Peyer's patch (tissue), 4 donors: ENCODE data around the gene KIFAP3.

Source experiments
- CTCF ChIP-seq, 6 experiments: fragments of 450-650 bp in 4 of 6; fragments of 200-600 bp in 2 of 6; sonication (generic) in 1 of 6; IDR thresholded peaks; one replicate each; pipeline ENCODE4 v1.5.1; 2017 to 2019; ENCODE audit warnings: antibody characterized with exemption in 6 of 6, mild to moderate bottlenecking in 3 of 6, moderate library complexity in 1 of 6
- POLR2A ChIP-seq, 2 donors: fragments of 450-650 bp; IDR thresholded peaks; one replicate each; pipeline ENCODE4 v1.5.1; 2017; ENCODE audit warnings: antibody characterized with exemption in 2 of 2, mild to moderate bottlenecking in 2 of 2, moderate library complexity in 2 of 2

GRCh38 chr1:169929210-169929526 lies 145.3 kb downstream of the KIFAP3 start:
- TF ChIP-seq CTCF (IDR thresholded peaks at IDR 0.05) (no peak), POLR2A (IDR thresholded peaks at IDR 0.05) (no peak)
